Caki2 (cell line): ENCODE measurements around the gene TUG1. TPM values are rescaled to one million over a fixed set of nuclear protein-coding genes. Genes with fewer than 3 reads are reported as not detected.

Source experiments
- DNase-seq: peaks from one replicate; pipeline ENCODE4 v3.0.0-alpha.2; 2015; ENCODE audit warnings: low read depth
- in situ Hi-C: cut with HindIII; loops from 2 replicates; pipeline ENCODE4 v1.10.0; 2016; ENCODE audit warnings: low sequenced_read_pairs, low pct_unique_long_range_greater_than_20kb, mixed read lengths
- total RNA-seq: library from RNA; depleted of rRNA; stranded (reverse); fragments of >200 nt; shearing (Covaris generic); gene quantifications from 2 replicates; pipeline ENCODE4 v1.2.3, GENCODE V29; 2014; ENCODE audit warnings: low replicate concordance; rRNA removed

TUG1 gene
- total RNA-seq, 1 experiment from 2014 or later = 6.8 TPM

DNA sequence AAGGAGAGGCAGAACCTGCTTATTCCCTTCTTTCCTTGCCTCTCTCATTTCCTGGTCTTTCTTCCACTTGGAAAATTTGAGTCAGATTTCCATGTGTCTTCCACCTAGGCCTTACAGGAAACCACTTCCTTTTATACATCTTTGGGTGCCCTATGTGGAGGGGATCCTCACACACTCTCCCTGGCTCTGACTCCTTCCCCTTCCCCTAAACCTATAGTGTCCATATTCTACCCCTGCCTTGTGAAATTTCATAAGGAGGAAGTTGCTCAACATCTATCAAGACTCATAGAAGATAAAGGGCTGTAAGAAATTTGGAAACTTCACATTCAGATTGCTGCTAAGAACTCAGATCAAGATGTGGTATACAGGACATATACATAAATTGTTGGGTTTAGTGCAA is 20.4 kb downstream of the TUG1 start:
- in situ Hi-C loops = no loop called here
- DNase-seq = no peak

DNA sequence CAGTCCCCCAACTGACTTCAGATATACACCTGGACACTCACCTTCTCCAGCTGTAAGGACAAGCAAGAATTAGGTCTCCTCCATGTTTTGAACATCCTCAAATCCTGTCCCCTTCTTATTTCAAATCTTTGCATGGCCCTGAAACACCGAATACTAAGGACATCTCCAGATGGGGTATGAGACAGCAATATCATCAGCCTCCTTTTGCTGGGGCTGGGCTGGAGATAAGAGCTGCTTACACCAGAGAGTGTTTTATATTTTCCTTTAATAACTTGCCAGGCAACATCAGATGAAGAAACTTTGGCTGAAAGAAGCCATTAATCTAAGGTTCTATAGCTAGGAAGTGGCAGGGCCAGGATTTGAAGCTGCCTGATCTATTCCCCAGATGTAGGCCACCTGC is 21.6 kb downstream of the TUG1 start:
- DNase-seq = no peak
- in situ Hi-C loops = no loop called here

DNA sequence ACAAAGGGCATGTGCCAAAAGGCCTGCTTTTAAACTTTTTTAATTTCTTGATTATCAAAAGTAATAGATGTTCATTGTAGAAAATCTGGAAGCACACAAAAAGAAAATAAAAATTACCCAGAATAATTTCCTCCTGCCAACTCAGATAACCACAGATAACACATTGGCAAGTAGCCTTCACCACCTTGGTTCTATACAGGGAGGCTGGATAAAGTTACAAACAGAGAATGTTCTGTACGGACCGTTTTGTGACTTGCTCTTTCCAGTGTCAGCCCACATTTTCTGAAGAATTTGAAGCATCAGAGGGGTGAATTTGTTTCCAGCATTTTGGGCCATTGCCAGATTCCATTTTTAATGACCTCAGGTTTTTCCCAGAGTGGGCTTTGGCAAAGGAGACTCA is 23.5 kb downstream of the TUG1 start:
- no peak for DNase-seq
- in situ Hi-C loops = no loop called here

DNA sequence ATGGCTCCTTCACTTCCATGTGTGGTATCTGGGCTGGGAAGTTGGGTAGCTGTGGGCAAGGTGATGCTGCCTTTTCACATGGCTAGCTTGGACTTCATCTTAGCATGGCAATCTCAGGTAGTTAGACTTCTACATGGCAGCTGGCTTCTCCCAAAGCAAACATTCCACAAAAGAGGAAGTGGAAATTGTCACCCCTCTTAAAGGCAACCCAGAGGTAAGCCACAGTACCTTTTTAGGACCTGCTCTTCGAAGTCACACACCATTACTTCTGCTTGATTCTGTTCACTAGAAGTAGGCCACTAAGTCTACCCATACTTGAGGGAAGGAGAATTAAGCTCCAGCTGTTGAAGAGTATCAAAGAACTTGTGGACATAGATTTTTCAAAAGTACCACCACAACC is 25.9 kb downstream of the TUG1 start:
- in situ Hi-C loops = no loop called here

DNA sequence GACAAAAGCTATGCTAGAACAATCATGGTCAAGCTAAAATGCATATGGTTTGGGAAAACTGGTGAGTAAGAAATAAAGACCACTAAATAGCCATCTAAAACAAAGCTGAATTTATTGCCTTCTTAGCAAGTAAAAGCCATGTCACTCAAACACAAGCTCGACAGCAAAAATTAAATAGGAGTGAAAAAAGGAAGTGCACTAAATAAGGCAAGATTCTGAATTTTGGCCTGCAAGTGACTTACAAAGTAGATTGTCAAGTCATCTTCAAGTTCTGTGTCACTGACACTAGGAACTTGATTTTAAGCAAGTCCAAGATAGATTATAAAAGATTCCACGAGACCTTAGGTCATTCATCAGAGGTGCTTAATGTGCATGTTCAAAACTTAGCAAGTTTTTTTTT is 27.4 kb downstream of the TUG1 start:
- DNase-seq = no peak
- in situ Hi-C loops = no loop called here

More for the DNA sequence above, 25.9 kb downstream of the TUG1 start:
- DNase-seq = no peak

DNA sequence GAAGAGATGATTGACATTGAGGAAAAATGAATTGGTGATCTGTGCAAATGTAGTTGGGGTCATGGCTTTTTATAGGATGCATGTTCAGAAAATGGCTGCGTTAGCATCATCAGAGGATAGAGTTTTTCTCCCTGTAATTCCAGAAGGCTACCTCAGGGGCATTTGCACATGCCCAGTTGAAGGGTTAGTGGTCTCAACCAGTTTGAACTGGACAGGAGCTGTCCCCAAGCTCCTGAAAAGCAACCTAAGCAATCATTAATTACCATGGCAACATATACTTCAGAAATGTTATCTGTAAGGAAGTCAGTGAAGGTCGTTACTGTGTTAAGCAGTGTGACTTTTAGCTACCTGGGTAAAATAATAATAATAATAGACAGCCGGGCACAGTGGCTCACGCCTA is 29.3 kb downstream of the TUG1 start:
- in situ Hi-C loops = no loop called here
- DNase-seq = no peak

DNA sequence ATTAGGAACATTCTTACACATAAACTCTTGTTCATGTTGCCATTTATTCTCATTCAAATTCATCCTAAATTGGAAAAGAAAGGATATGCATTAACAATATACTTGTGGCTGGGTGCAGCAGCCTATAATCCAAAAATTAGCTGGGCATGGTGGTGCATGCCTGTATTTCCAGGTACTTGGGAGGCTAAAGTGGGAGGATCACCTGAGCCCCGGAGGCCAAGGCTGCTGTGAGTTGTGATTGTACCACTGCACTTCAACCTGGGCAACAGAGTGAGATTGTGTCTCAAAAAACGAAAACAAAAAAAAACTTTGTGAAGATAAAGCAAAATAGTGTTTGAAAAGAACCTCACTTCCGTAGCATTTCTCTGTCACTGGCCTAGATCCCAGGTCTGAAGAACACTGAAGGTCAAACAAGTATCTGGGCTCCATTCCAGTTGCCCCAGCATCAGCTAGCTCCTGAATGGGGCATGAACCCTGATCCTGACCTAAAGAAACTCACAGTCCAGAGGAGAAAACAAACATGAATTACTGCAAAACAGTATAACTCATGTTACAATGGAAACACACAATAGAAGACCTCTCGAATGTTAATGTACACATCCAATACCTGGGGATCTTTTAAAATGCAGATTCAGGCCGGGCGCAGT is 32.2 kb downstream of the TUG1 start:
- DNase-seq = no peak
- in situ Hi-C loops = no loop called here

DNA sequence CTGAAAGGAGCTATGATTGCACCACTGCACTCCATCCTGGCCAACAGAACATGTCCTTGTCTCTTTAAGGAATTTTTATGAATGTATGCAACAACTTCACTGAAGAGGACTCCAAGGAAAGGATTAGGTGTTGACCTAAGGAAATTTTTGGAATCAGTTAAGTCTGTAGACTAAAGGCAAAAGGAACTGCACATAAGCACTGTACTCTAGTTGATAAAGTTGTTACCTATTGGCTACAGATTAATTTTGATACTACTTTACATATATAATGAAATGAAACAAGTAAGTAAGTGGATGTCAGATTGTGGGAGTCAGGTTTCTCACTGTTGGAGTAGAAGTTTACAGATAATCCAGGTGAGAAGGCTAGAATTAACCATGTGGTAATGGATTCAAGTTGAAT is 36.5 kb downstream of the TUG1 start:
- no peak for DNase-seq
- in situ Hi-C loops = no loop called here

DNA sequence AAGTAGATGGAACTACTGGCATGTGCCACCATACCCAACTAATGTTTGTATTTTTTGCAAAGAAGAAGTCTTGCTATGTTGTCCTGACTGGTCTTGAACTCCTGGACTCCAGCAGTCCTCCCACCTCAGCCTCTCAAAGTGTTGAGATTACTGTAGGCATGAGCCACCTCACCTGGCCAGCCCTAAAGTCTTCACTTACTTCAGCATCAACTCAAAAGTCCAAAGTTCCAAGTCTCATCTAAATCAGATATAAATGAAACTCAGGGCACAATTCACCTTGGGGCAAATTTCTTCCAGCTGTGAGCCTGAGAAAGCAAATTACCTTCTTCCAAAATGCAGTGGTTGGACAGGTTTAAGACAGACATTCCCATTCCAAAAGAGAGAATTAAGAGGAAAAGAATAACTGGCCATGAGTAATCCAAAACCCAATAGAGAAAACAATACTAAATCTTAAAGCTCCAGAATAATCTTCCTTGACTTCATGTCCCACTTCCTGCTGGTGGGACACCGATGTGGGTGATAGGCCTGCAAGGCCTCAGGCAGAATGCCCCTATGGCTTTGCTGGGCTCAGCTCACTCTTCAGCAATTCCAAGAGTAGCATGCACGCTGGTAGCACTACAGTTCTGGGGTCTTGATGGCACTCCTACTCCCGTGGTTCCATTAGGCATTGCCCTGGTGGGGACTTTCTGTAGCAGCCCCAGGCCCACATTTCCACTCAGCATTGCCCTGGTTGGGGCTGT is 50.3 kb downstream of the TUG1 start:
- in situ Hi-C loops = no loop called here
- DNase-seq = no peak

DNA sequence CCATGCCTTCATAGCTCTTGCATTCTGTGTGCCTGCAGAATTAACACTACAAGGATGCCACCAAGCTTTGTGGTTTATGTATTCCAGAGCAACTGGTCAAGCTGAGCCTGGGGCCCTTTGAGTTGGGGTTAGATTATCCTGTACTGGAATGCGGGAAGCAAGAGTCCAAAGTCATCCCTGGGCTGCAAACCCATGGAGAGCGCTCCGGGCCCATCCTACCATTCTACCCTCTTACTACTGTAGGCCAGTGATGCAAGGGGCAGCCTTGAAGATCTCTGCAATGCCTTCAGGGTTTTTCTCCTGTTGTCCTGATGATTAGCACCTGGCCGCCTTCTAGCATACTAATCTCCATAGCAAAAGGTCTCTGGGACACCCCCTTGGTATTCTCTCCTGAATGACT is 51.3 kb downstream of the TUG1 start:
- in situ Hi-C loops = no loop called here
- DNase-seq = no peak

DNA sequence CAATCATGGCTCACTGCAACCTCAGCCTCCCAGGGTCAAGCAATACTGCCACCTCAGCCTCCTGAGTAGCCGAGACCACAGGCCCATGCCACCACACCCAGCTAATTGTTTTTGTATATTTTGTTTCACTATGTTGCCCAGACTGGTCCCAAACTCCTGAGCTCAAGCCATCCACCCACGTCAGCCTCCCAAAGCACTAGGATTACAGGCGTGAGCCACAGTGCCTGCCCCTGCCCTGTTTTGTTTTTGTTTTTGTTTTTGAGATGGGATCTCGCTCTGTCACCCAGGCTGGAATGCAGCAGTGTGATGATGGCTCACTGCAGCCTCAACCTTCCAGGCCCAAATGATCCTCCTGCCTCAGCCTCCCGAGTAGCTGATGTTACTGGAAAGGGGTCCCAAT is 53.5 kb downstream of the TUG1 start:
- in situ Hi-C loops = no loop called here

More for the DNA sequence above, 53.5 kb downstream of the TUG1 start:
- no peak for DNase-seq

Other genes starting within 250 kb of the TUG1 start
- 14.4 and 19.5 TPM in 2 replicates for gene MORC2, start 491 bp upstream of the TUG1 start, total RNA-seq
- gene SMTN, start 112.1 kb downstream of the TUG1 start, total RNA-seq = 35.7 and 82.9 TPM in 2 replicates
- gene SELENOM, start 138.3 kb downstream of the TUG1 start, total RNA-seq = 118 and 142 TPM in 2 replicates
- 0.91 and 1.2 TPM in 2 replicates for gene INPP5J, start 153.7 kb downstream of the TUG1 start, total RNA-seq
- gene PLA2G3, start 171.2 kb downstream of the TUG1 start, total RNA-seq = not detected in 2 replicates
- gene RNF185, start 190.9 kb downstream of the TUG1 start, total RNA-seq = 76.5 and 104 TPM in 2 replicates
- 9.5 and 18.1 TPM in 2 replicates for gene LIMK2, start 243.0 kb downstream of the TUG1 start, total RNA-seq